Measurements from ENCODE around the gene PTPRN2.

The PTPRN2 gene

GRCh38 chr7:157774495-157774894 is 813.1 kb downstream of the PTPRN2 start:
- no peak for DNase-seq (ENCODE audit: extremely low read depth, low read depth)
- TF ChIP-seq, protein P1, sequence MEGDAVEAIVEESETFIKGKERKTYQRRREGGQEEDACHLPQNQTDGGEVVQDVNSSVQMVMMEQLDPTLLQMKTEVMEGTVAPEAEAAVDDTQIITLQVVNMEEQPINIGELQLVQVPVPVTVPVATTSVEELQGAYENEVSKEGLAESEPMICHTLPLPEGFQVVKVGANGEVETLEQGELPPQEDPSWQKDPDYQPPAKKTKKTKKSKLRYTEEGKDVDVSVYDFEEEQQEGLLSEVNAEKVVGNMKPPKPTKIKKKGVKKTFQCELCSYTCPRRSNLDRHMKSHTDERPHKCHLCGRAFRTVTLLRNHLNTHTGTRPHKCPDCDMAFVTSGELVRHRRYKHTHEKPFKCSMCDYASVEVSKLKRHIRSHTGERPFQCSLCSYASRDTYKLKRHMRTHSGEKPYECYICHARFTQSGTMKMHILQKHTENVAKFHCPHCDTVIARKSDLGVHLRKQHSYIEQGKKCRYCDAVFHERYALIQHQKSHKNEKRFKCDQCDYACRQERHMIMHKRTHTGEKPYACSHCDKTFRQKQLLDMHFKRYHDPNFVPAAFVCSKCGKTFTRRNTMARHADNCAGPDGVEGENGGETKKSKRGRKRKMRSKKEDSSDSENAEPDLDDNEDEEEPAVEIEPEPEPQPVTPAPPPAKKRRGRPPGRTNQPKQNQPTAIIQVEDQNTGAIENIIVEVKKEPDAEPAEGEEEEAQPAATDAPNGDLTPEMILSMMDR (IDR thresholded peaks at IDR 0.05; ENCODE audit: low read depth, low read length) = no peak

DNA sequence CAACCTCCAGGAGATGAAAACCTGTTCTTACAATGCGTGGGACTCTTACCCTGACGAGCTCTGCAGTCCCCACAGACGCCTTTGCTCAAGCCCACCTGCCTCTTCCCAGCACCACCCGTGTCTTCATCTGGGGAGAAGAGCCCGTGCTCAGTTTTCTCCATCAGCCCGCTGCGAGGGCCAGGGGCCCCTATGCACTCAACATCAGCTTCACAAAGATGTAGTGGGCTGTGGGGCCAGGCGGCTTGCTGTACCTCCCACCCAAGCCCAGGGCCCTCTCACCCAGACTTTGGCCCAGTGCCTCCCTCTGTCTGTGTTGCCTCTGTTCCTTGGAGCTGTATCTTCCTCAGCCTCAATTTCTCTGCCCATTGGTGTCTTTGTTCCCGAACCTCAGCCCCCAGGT is 814.3 kb downstream of the PTPRN2 start:
- TF ChIP-seq, protein P1 (IDR thresholded peaks at IDR 0.05; ENCODE audit: low read depth, low read length) = no peak
- DNase-seq (ENCODE audit: extremely low read depth, low read depth) = no peak

GRCh38 chr7:157772486-157773130 is 815.0 kb downstream of the PTPRN2 start:
- TF ChIP-seq, protein P1 (IDR thresholded peaks at IDR 0.05; ENCODE audit: low read depth, low read length) = no peak
- no peak for DNase-seq (ENCODE audit: extremely low read depth, low read depth)

DNA sequence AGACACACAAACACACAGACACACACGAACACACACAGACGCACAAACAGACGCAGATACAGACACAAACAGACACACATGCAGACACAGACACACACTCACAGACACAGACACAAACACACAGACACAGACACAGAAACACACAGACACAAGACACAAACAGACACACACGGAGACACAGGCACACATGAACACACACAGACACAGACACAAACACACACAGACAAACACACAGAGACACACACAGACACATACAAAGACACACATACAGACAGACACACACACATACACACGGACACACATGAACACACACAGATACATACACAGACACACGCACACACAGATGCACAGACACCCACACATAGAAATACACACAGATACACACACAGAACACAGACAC is 815.9 kb downstream of the PTPRN2 start:
- TF ChIP-seq, protein P1 (IDR thresholded peaks at IDR 0.05; ENCODE audit: low read depth, low read length) = no peak
- no peak for DNase-seq (ENCODE audit: extremely low read depth, low read depth)

GRCh38 chr7:157770716-157771320 is 816.8 kb downstream of the PTPRN2 start:
- TF ChIP-seq, protein P1 (IDR thresholded peaks at IDR 0.05; ENCODE audit: low read depth, low read length) = no peak
- DNase-seq (ENCODE audit: extremely low read depth, low read depth) = no peak

DNA sequence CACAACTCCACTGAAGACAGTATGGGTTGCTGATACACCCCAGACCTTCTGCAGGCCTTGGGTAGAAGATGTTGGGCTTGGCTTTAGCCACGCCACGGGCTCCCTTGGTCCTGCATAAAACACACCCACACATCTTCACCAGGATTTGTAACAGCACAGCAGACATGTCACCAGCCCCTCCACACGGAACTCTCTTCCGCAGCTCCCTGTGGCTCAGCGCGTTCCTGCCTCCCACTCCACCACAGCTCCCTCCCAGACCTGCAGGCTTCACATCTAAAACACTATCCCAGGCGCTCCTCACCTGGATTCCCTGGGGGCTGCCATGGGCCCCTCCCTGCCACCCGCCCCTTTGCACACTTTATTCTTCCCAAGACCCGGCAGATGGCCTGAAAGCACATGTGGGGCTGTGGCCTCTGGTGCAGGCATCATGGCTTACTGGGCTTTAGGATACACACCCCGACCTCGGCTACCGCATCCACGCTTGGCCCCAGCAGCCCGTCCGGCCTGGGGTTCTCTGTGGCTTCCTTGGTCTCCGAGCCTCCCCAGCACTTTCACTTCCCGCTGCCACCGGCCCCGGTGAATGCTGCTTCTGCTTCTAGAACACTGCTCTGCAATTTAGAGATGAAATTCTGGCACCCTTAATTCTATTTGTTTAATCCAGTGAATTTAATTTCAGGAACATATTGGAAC is 818.0 kb downstream of the PTPRN2 start:
- no peak for DNase-seq (ENCODE audit: extremely low read depth, low read depth)
- TF ChIP-seq, protein P1 (IDR thresholded peaks at IDR 0.05; ENCODE audit: low read depth, low read length) = no peak

DNA sequence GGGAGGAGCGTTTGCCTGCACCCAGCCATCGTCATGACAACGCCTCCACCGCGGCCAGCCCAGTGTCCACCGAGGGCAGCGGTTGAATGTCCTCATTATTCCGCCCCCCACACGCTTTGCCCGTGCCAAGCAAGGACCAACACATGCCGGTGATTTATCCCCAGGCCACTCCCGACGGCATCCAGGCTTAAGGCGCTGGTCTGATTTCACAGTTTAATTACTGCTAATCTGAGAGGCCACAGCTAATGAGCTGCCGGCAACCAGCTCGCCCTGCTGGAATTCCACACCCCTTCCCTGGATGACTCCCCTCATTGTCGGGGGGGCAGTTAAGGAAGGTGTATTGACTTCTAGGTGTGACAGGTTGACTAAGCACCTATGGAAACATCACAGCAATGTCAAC is 818.5 kb downstream of the PTPRN2 start:
- TF ChIP-seq, protein P1 (IDR thresholded peaks at IDR 0.05; ENCODE audit: low read depth, low read length) = no peak
- DNase-seq (ENCODE audit: extremely low read depth, low read depth) = no peak

Measured in AG09319 (cell line).